Activated CD8-positive, alpha-beta memory T cell treated with anti-CD3 and anti-CD28 coated beads, Interleukin-2, amount 10 ng/mL, durations not matched to agents 7 days and 5 days (primary cell): ENCODE data around the gene CRB1. TPM values are rescaled to one million over a fixed set of nuclear protein-coding genes. Genes with fewer than 3 reads are reported as not detected.

Experiments
- ATAC-seq: fragments of 150-1000 bp; cut with Tn5 transposase; one replicate; pipeline ENCODE4 v1.10.0; 2021; ENCODE audit warnings: moderate library complexity
- CTCF ChIA-PET: fragments of 350-600 bp; sonication (Branson Sonifier 250); formaldehyde crosslinking; loops from one replicate; lab custom pipeline; 2021; ENCODE audit warnings: antibody characterized with exemption; lab: Charles Lee
- DNase-seq: peaks from one replicate; pipeline ENCODE4 v3.0.0-alpha.2; 2020
- H3K27ac Mint-ChIP-seq: one replicate; pipeline ENCODE4 v1.8.0; 2021; ENCODE audit warnings: mild to moderate bottlenecking, mixed read lengths
- H3K27me3 Mint-ChIP-seq: one replicate; pipeline ENCODE4 v1.8.0; 2021; ENCODE audit warnings: mixed read lengths
- H3K36me3 Mint-ChIP-seq: one replicate; pipeline ENCODE4 v1.8.0; 2021; ENCODE audit warnings: mild to moderate bottlenecking, mixed read lengths
- H3K4me1 Mint-ChIP-seq: one replicate; pipeline ENCODE4 v1.8.0; 2021; ENCODE audit warnings: mixed read lengths
- H3K4me3 Mint-ChIP-seq: one replicate; pipeline ENCODE4 v1.8.0; 2021; ENCODE audit warnings: mild to moderate bottlenecking, moderate library complexity, mixed read lengths
- H3K9me3 Mint-ChIP-seq: one replicate; pipeline ENCODE4 v1.8.0; 2022; ENCODE audit warnings: low read depth, mixed read lengths
- total RNA-seq, 2 experiments: library from RNA; stranded (reverse); gene quantifications; one replicate each; pipeline ENCODE4 v1.2.3, GENCODE V29; 2021

Gene CRB1
- total RNA-seq, 2 experiments from 2014 or later, result not detected

DNA sequence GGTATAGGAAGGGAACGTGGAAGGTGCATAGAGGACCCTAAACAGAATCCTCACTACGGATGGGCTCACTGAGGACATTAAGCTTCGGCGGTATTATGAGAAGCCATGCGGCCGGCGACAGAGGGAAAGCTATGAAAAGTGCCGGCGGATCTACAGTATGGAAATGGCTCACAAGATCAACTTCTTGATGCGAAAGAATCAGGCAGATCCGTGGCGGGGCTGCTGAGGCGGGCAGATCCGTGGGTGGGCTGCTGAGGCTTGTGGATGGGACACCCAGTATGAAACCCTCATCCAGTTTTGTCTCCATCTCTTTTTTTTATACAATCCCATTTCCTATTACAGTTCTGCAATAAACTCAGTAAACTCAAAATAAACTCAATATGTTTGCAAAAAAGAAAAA lies 95.8 kb downstream of the CRB1 start:
- Mint-ChIP-seq H3K27me3 (peaks cover 3% of the 10 kb centered on the region), H3K4me1 (no peaks in the 10 kb centered on the region), H3K4me3 (no peak overlapping the region), H3K27ac (no peak overlapping the region), H3K36me3 (no peaks in the 10 kb centered on the region), H3K9me3 (no peaks in the 10 kb centered on the region)
- DNase-seq (no peak), ATAC-seq (no peak)
- CTCF ChIA-PET, result no interaction called here

DNA sequence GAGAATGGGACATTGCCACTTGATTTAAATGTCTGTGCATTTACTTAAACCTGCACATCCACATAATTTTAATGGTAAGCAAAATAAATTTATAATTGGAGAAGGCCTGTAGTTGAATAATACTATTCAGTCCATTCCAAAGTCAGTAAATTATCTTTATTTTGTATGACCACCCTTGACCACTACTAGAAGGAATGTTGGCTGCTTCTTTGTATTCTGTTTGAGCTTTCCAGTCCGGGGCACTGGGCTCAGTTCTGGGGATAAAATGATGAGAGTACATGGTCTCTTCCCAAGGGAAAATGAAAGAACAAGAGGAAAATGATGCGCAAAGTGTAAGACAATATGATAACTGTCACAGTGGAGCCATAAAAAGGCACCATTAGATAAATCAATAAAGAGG lies 98.9 kb downstream of the CRB1 start:
- ATAC-seq (no peak), DNase-seq (no peak)
- CTCF ChIA-PET, result no interaction called here
- Mint-ChIP-seq H3K4me3 (no peak overlapping the region), H3K27me3 (peaks cover 3% of the 10 kb centered on the region), H3K9me3 (no peaks in the 10 kb centered on the region), H3K4me1 (no peaks in the 10 kb centered on the region), H3K27ac (no peak overlapping the region), H3K36me3 (no peaks in the 10 kb centered on the region)

DNA sequence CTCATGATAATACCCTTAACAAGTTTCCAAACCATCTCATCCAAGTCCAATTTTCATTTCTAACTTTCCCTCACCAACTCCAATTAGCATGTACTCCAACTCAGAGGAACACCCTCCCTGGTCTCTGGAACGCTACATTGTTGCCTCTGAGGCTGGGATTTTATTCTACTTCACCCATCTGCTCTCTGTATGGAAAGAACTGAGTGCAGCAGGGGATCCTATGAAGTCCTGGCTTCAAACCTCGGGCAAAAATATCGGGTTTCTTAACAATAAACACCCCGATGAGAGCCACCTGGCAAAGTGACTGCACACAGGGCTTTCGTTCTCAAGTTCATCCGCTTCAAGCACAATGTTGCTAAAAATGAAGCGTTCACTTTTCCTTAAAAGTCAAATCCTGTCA lies 99.6 kb downstream of the CRB1 start:
- H3K27me3 Mint-ChIP-seq, result peaks cover 3% of the 10 kb centered on the region
- H3K36me3 Mint-ChIP-seq, result no peaks in the 10 kb centered on the region
- ATAC-seq (no peak), DNase-seq (no peak)
- H3K4me1 Mint-ChIP-seq, result no peaks in the 10 kb centered on the region
- H3K4me3 Mint-ChIP-seq, result no peak overlapping the region
- no peak overlapping the region for H3K27ac Mint-ChIP-seq
- no peaks in the 10 kb centered on the region for H3K9me3 Mint-ChIP-seq
- CTCF ChIA-PET, result interaction anchor here (1.6 kb wide), 1 partner anchor 11 kb away, joined by 5 read pairs; no protein-coding TSS in a partner anchor

DNA sequence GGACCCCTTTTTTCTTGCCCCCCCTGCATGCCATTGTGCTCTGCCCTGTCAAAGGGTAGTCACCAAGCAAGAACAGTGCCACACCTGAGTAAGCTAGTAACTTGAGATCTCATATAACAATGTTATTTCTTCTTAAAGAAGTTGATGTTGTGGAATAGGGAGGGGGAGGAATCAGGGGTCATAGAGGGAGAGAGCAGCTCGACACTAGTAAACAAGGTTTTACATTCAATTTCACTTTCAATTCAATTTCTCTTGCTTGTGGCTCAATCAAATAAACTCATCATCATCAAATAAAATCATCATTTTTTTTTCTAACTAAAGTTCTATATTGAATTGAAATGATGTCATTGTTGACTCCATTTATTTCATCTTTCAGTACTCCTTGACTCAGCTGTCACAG lies 106.4 kb downstream of the CRB1 start:
- no peaks in the 10 kb centered on the region for H3K36me3 Mint-ChIP-seq
- peaks cover 8% of the 10 kb centered on the region for H3K4me1 Mint-ChIP-seq
- H3K27me3 Mint-ChIP-seq, result no peaks in the 10 kb centered on the region
- peak overlapping the region; percentile 35 for H3K27ac Mint-ChIP-seq
- H3K4me3 Mint-ChIP-seq, result peak overlapping the region; percentile 45
- CTCF ChIA-PET, result interaction anchor here (1.2 kb wide), 1 partner anchor 29 kb away, joined by 3 read pairs; no protein-coding TSS in a partner anchor
- ATAC-seq (peak; percentile 55), DNase-seq (no peak)
- H3K9me3 Mint-ChIP-seq, result no peaks in the 10 kb centered on the region

DNA sequence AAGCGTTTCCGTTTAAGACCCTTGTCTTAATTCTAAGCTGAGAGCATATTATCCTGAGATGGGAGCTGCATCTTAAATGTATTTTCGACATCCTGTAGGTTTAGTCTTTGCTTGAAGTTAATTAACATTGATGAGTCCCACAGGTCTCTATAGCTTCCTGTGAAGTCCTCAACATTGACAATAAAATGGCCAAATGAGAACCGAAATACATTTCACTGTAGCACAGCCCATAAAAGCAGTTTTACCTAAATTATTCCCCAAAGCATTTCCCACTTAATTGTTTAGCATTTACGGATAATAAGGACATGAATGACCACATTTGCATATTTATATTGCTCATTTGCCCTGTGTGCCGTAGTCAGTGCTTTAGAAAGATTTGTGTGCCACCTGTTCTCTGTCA lies 116.4 kb downstream of the CRB1 start:
- H3K9me3 Mint-ChIP-seq, result no peaks in the 10 kb centered on the region
- H3K4me3 Mint-ChIP-seq, result no peak overlapping the region
- no peak for DNase-seq
- CTCF ChIA-PET, result no interaction called here
- H3K27me3 Mint-ChIP-seq, result no peaks in the 10 kb centered on the region
- no peaks in the 10 kb centered on the region for H3K36me3 Mint-ChIP-seq
- ATAC-seq, result no peak
- H3K4me1 Mint-ChIP-seq, result no peaks in the 10 kb centered on the region
- no peak overlapping the region for H3K27ac Mint-ChIP-seq

DNA sequence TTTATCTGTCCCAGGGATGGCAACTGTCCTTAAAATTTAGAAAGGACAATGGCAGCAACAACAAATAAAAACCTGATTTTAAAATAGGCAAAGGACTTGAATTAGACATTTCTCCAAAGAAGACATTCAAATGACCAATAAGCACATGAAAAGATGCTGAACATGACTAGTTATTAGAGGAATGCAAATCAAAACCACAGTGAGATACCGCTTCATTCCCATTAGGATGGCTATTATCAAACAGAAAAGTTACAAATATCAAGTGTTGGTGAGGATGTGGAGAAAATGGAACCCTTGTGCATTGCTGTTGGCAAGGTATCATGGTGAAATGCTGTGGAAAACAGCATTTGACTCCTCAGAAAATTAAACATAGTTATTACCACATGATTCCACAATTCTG lies 120.7 kb downstream of the CRB1 start:
- no peak overlapping the region for H3K4me3 Mint-ChIP-seq
- ATAC-seq, result no peak
- DNase-seq, result no peak
- no peaks in the 10 kb centered on the region for H3K27me3 Mint-ChIP-seq
- H3K9me3 Mint-ChIP-seq, result no peaks in the 10 kb centered on the region
- peaks cover 10% of the 10 kb centered on the region for H3K4me1 Mint-ChIP-seq
- no peaks in the 10 kb centered on the region for H3K36me3 Mint-ChIP-seq
- CTCF ChIA-PET, result no interaction called here
- H3K27ac Mint-ChIP-seq, result no peak overlapping the region

DNA sequence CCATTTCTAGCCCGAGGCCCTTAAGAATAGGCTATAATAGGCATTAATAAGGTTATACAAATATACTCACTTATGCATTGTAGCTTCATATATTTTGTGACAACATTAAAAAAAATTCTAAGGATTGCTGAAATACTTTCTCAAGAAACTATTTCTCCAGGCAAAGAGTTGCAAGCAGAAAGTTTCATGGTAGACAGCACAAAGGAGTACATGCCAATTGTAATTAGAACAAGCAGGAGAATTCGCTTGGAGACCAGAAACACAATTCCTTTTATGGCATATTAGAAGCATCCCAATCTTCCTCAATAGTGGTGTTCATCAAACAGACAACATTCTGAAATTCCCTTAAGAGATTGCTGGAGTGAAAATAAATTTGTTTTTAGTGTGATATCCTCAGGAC lies 122.8 kb downstream of the CRB1 start:
- H3K27me3 Mint-ChIP-seq, result peaks cover 2% of the 10 kb centered on the region
- no peak overlapping the region for H3K4me3 Mint-ChIP-seq
- ATAC-seq (no peak), DNase-seq (no peak)
- H3K27ac Mint-ChIP-seq, result no peak overlapping the region
- H3K36me3 Mint-ChIP-seq, result no peaks in the 10 kb centered on the region
- H3K9me3 Mint-ChIP-seq, result no peaks in the 10 kb centered on the region
- CTCF ChIA-PET, result interaction anchor here (1.3 to 3.8 kb wide), 3 partner anchors 9 to 210 kb away, joined by 3 to 12 read pairs (median 10); no protein-coding TSS in a partner anchor
- H3K4me1 Mint-ChIP-seq, result peaks cover 10% of the 10 kb centered on the region

DNA sequence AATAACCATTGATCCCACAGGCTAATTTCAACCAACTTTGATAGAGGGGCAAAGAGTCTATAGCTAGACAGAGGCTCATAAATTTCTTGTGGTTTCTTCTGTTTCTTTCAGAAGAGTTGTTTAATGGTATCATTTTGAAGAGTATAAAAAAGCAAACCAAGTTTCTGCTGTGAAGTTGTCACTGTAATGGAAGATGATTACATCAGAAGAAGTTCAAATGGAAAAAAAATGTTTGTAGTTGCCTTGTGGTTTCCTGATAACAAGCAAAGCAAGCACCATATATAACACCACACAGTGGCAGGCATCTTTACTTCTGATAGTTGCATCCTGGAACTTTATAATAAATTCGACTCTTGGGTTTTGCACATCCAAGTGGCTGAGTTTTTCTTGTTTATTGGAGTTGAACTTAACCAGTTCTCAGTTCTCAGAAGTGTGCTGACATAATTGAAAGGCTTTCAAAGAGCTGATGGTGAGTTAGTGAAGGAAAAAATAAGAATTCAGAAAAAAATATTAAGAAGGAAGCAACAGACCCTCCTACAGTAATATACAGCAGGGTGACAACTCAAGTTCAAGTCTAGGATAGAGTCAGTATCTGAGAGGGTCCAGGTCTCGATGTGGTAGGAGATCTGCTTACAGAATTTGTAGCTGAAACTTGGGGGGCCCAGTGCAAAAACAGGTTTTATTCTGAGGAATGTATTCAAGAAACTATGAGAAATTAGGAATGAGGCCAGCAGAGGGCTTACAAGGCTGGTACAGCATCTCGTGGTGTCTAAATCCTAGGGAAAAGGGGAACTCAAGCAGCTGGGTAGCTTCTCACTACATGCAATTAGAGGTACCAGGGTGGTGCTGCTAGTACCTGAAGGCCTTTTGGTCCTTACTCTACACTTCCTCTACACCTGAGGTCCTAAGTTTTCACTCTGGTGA lies 123.5 kb downstream of the CRB1 start:
- H3K4me3 Mint-ChIP-seq, result no peak overlapping the region

DNA sequence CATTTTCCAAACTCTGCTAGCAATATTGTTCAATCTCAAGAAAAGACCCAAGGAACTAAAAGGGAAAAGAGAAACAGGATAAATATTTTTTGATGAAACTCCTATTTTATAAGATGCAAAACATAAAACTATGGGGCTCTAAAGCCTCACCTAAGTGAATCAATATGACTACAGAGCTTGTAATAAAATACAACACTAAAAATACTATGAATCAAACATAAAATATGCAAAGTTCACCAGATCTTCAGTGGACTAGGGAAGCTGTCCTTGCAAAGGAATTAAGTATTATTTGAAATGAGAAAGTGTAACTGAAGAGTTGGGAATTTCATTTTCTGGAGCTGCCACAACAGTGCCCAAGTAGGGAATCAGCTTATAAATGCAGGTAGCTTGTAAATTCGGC lies 124.5 kb downstream of the CRB1 start:
- peaks cover 10% of the 10 kb centered on the region for H3K4me1 Mint-ChIP-seq
- ATAC-seq (no peak), DNase-seq (no peak)
- no peak overlapping the region for H3K4me3 Mint-ChIP-seq
- no peaks in the 10 kb centered on the region for H3K9me3 Mint-ChIP-seq
- H3K27ac Mint-ChIP-seq, result no peak overlapping the region
- no peaks in the 10 kb centered on the region for H3K36me3 Mint-ChIP-seq
- peaks cover 2% of the 10 kb centered on the region for H3K27me3 Mint-ChIP-seq
- CTCF ChIA-PET, result interaction anchor here (3.0 to 3.8 kb wide), 2 partner anchors 8 to 14 kb away, joined by 10 to 12 read pairs; no protein-coding TSS in a partner anchor

More for the DNA sequence above, 123.5 kb downstream of the CRB1 start:
- Mint-ChIP-seq H3K27ac (no peak overlapping the region), H3K36me3 (no peaks in the 10 kb centered on the region), H3K4me1 (peaks cover 10% of the 10 kb centered on the region), H3K27me3 (peaks cover 2% of the 10 kb centered on the region), H3K9me3 (no peaks in the 10 kb centered on the region)
- ATAC-seq (peak; percentile 70), DNase-seq (no peak)
- CTCF ChIA-PET, result interaction anchor here (3.0 to 3.8 kb wide), 2 partner anchors 9 to 13 kb away, joined by 10 to 12 read pairs; no protein-coding TSS in a partner anchor

DNA sequence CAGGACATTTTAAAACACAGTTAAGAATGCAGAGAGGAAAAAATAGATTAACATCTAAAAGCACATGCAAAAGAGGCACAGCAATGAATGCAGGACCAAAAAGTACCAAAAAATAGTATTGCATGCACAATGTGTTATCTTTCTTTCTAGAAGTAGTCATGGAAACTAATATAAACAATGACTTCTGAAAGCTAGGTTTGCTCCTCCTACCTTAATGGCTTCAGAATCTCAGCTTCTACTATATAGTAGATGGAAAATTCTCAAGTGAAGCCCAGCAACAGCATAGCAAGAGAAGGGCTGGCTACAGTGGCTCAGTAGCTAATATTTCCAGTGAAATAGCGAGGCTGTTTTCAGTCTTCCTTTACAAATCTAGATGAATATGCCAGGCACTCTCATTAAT lies 125.1 kb downstream of the CRB1 start:
- no peak overlapping the region for H3K27ac Mint-ChIP-seq
- ATAC-seq, result no peak
- no peak overlapping the region for H3K4me3 Mint-ChIP-seq
- H3K27me3 Mint-ChIP-seq, result peaks cover 2% of the 10 kb centered on the region
- peaks cover 10% of the 10 kb centered on the region for H3K4me1 Mint-ChIP-seq
- CTCF ChIA-PET, result interaction anchor here (3.8 kb wide), 1 partner anchor 15 kb away, joined by 12 read pairs; no protein-coding TSS in a partner anchor
- H3K9me3 Mint-ChIP-seq, result no peaks in the 10 kb centered on the region
- H3K36me3 Mint-ChIP-seq, result no peaks in the 10 kb centered on the region
- no peak for DNase-seq

DNA sequence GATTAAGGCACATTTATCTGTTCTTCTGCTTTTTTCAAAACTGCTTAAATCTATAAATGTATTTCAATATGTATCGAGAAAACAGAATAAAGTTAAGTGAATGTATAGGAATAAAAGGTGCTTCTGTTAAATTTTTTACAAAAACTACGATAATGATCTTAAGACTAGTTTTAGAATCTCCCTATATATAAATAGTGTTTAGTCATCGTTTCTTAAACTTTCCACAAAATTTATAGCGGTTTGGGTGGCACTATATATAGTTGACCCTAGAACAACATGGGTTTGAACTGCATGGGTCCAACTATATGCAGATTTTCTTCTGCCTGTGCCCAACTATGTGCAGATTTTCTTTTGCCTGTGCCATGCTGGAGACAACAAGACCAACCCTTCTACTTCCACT lies 125.7 kb downstream of the CRB1 start:
- CTCF ChIA-PET, result no interaction called here

DNA sequence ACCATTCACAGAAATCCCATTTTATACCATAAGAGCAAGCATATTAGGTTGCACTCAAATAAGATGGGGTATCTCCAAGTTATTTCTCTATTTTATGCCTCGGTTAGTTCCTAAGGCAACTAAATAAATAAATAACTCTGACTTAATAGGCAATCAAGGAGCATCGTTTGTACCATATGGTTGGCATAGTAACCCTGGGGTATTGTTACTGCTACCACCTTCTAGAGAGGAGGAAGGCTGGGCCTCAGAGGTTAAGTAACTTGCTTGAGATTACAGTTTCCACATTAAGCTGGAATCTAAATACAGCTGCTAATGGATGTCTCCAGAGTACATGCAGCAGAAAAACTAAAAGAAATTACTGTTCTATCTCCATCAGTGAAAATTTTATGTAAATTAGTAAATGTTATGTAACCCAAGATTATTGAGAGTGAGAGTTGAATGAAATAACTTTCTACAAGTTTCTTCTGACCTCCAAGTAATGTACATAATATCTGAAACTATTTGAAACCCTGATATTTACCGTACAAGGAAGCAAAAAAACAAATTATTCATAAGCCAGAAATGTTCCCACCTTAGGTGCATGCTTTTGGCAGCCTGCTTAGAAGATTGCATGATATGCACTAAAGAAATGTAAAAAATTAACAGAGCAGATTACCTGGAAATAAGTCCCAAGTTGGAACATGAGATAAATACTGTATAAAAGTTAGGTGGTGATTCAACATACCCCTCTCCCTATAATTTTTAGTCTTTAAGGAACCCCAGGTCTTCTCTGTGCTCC lies 127.0 kb downstream of the CRB1 start:
- H3K4me1 Mint-ChIP-seq, result peaks cover 10% of the 10 kb centered on the region
- H3K9me3 Mint-ChIP-seq, result no peaks in the 10 kb centered on the region
- H3K4me3 Mint-ChIP-seq, result no peak overlapping the region
- CTCF ChIA-PET, result no interaction called here
- no peak for DNase-seq
- H3K27ac Mint-ChIP-seq, result no peak overlapping the region
- ATAC-seq, result no peak
- no peaks in the 10 kb centered on the region for H3K36me3 Mint-ChIP-seq
- peaks cover 2% of the 10 kb centered on the region for H3K27me3 Mint-ChIP-seq

More for the DNA sequence above, 125.7 kb downstream of the CRB1 start:
- Mint-ChIP-seq H3K9me3 (no peaks in the 10 kb centered on the region), H3K36me3 (no peaks in the 10 kb centered on the region), H3K4me1 (peaks cover 10% of the 10 kb centered on the region), H3K4me3 (no peak overlapping the region), H3K27ac (no peak overlapping the region), H3K27me3 (peaks cover 2% of the 10 kb centered on the region)
- ATAC-seq (no peak), DNase-seq (no peak)

DNA sequence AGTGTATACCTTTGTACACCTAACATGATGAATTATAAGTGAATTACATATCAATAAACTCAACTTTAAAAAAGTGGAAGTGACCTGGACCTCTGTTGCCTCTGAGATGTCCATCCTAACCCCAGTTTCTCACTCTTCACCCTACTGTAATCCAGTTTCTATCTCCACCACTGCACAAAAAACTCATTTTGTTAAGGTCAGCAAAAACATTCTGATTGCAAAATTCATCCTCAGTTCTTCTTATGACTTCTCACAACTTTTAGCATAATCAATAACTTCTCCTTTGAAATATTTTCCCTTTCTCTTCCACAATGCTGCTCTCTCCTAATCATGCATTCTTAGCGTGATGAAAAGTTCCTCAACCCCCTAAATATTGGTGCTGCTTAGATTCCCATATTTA lies 129.8 kb downstream of the CRB1 start:
- Mint-ChIP-seq H3K4me1 (peaks cover 4% of the 10 kb centered on the region), H3K4me3 (no peak overlapping the region), H3K36me3 (no peaks in the 10 kb centered on the region), H3K27ac (no peak overlapping the region), H3K27me3 (peaks cover 9% of the 10 kb centered on the region), H3K9me3 (no peaks in the 10 kb centered on the region)
- ATAC-seq (no peak), DNase-seq (no peak)
- CTCF ChIA-PET, result no interaction called here
